ENCODE results near the gene SNX20. TPM values are rescaled to one million over a fixed set of nuclear protein-coding genes. Genes with fewer than 3 reads are reported as not detected.

The SNX20 gene
- total RNA-seq, 1 donor = not detected

GRCh38 chr16:50642349-50642748 lies 38.8 kb downstream of the SNX20 start:
- TF ChIP-seq, protein P1, sequence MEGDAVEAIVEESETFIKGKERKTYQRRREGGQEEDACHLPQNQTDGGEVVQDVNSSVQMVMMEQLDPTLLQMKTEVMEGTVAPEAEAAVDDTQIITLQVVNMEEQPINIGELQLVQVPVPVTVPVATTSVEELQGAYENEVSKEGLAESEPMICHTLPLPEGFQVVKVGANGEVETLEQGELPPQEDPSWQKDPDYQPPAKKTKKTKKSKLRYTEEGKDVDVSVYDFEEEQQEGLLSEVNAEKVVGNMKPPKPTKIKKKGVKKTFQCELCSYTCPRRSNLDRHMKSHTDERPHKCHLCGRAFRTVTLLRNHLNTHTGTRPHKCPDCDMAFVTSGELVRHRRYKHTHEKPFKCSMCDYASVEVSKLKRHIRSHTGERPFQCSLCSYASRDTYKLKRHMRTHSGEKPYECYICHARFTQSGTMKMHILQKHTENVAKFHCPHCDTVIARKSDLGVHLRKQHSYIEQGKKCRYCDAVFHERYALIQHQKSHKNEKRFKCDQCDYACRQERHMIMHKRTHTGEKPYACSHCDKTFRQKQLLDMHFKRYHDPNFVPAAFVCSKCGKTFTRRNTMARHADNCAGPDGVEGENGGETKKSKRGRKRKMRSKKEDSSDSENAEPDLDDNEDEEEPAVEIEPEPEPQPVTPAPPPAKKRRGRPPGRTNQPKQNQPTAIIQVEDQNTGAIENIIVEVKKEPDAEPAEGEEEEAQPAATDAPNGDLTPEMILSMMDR (IDR thresholded peaks at IDR 0.05; ENCODE audit: insufficient read depth, low read length) = no peak
- DNase-seq (ENCODE audit: low read depth) = no peak
- H3K4me3 ChIP-seq (ENCODE audit: low read depth, low read length) = no peak overlapping the region

- TF ChIP-seq, protein P1 (IDR thresholded peaks at IDR 0.05; ENCODE audit: insufficient read depth, low read length) = no peak
- no peak overlapping the region for H3K4me3 ChIP-seq (ENCODE audit: low read depth, low read length)
These were observed 39.3 kb downstream of the SNX20 start for GRCh38 chr16:50641818-50642187.

DNA sequence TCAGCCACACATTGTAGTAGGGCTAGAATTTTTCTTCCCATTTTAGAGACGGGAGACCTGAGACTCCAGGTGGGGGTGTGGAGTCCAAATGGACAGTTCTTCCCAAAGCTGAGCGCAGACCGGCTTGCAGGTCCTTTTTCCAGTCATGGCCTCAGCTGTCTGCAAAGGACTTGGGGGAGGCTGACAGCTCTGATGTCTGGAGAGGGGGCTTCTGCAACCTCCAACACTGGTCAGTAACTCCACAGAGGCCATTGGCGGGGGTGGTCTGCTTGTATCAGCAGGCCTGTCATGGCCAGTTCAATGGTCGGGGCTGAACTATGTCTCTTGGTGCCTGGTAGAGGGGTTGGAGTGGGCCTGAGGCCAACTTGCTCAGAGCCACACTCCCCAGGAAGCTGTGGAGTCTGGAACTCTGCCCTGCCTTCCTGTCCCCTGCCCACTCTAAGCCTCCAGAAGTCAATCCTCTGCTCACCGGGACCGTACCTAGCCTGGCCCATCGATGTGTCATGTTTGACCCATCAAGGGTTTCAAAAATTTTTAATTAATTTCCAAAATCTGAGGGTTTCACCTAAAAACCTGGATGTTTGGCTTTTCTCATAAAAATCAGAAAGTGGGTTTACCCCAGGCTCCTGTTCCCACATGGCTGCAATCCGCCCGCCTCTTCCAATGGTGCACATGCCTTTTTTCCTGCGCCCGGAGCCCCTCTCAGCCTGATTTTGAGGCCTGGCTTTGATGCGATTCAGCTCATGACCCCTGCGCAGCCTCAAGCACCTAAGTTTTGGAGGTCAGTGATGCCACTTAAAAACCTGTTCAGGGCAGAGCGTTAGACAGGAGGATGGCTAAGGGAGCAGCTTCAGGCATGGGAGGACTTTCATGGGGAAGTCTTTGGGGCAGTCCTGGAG lies 39.9 kb downstream of the SNX20 start:
- no peak overlapping the region for H3K4me3 ChIP-seq (ENCODE audit: low read depth, low read length)
- TF ChIP-seq, protein P1 (IDR thresholded peaks at IDR 0.05; ENCODE audit: insufficient read depth, low read length) = no peak
- DNase-seq (ENCODE audit: low read depth) = no peak

More at GRCh38 chr16:50641818-50642187, 39.3 kb downstream of the SNX20 start:
- DNase-seq (ENCODE audit: low read depth) = no peak

GRCh38 chr16:50640391-50640790 lies 40.7 kb downstream of the SNX20 start:
- DNase-seq (ENCODE audit: low read depth) = no peak
- TF ChIP-seq, protein P1 (IDR thresholded peaks at IDR 0.05; ENCODE audit: insufficient read depth, low read length) = no peak
- H3K4me3 ChIP-seq (ENCODE audit: low read depth, low read length) = no peak overlapping the region

DNA sequence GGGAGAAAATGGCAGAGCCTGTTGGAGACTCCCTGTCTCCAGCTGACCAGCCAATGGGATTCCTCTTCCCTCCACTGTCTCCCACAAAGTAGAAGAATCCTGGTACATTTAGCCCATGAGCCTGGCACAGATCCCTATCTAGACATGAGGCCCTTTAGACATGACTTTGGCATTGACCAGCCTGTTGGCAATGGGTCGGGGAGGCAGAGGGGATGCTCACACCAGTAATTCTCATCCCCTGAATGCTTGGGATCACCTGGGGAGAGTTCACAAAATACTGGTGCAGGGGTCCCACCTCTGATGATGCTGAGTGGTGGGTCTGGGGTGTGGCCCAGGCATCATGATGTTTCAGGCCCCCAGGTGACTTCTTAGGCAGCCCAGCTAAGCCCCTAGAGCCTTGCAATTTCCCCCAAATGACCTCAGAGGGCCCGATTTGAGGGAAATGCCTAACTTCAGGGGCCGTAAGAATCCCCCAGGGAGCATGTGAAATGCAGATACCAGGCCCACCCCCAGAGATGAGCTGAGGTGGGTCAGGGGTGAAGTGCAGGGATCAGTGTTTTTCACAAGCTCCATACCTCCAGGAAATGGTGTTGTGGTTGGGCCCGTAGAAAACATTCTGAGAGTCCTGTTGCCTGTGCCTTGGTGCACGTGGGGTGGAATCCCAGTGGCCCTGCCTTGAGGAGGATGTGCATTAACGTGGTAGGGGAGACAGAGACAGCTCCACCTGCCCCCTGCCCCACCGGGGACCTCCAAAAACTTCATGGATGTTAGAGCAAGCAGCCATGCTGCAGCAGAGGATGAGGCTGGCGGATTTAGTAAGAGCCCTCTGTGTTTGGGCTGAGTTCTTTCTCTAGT lies 42.1 kb downstream of the SNX20 start:
- TF ChIP-seq, protein P1 (IDR thresholded peaks at IDR 0.05; ENCODE audit: insufficient read depth, low read length) = no peak
- H3K4me3 ChIP-seq (ENCODE audit: low read depth, low read length) = no peak overlapping the region
- DNase-seq (ENCODE audit: low read depth) = no peak

DNA sequence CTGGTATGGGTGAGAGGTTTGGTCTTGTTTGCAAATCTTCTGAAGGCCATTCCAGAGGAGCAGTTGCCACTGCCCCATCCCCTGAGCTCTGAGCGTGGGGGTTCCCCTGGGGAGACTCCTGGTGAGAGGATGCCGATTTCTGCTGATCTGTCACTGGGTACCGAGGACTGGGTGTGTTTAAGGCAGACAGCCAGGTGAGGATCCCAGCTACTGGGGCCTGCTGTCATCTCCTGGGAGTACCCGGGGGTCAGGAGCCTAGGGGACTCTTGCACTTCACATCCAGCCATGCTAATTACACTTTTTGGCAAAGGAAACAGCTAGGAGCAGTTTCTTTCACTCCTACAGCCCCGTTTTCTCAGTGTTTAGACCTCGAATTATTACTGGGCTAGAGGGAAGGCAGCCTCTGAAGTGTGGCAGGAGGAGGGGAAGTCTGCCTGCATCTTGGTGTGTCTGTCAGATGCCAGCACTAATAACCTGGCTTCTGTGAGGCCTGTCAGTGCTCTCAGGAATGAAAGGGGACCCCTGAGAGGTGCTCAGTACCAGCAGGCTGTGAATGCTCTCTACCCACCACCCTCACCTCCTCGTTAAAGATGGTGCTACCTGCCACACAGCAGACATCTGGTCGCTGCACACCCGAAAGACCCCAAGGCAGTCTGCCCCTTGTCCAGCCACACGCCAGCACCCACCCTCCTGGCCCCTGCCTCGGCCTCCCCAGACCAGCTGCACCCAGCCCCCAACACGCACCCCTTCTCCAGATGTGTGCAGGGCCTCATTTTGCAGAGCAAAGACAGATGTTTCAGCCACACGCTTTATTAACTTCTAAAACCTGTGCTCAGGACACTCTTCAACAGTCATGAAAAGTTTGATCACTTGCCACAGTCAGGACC lies 43.2 kb downstream of the SNX20 start:
- TF ChIP-seq, protein P1 (IDR thresholded peaks at IDR 0.05; ENCODE audit: insufficient read depth, low read length) = no peak

More for the DNA sequence above, 43.2 kb downstream of the SNX20 start:
- DNase-seq (ENCODE audit: low read depth) = no peak
- H3K4me3 ChIP-seq (ENCODE audit: low read depth, low read length) = no peak overlapping the region

Data from fibroblast of the aortic adventitia (primary cell).